ENCODE results near the gene NRSN2.
A peak's percentile ranks its signal among the peaks of the same experiment; 100 is the strongest.

The NRSN2 gene

DNA sequence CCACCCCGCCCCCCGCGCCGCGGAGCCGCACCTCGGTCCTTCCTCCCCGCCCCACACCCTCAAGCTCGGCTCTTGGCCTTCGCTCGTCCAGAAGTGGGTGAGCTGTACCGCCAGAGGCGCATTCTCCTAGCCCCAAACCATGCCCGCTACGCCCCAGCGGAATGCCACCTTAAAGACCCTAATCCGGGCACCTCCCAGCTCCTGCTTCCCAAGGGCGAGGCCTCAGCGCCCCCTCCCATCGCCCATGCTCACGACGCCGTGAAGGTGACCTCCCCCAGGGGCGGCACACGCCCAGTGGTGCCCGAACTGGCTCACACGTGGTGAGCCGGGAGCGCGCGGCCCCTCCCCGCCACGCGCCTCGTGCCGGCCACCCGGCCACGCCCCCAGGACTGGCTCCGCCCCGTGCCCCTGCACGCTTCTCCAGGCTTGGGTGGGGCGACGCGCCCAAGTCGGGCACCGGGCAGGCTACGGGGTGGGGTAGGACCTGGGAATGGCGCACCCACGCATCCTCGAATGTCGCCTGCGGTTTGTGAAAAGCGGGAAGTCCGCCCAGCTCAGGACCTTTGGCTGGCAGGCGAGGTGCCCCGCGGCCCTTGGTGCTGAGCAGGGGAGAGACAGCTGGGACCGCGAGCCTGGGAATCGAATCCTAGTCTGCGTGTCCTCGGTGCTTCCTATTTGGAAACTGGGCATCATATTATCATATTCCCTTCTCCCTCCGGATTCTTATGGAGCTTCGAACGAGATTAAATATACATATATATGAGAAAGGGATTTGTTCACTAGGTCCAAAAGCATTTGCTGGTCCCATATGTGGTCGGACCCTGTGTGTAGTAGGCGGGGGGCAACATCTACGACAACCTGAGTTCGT is 22.5 kb upstream of the NRSN2 start:
- DNase-seq (ENCODE audit: low read depth in 1 of 2, low spot score in 1 of 2): peak; percentile 88 to 90
- Histone ChIP-seq H3K27me3 (ENCODE audit: insufficient read depth, poor library complexity, severe bottlenecking) (no peaks in the 10 kb centered on the region), H3K4me3 (replicated peaks; ENCODE audit: insufficient read depth, low read length) (peak overlapping the region; percentile 78), H3K27ac (replicated peaks) (peak overlapping the region; percentile 76)
- peak; percentile 8; the same call in 1 of the 2 replicates for TF ChIP-seq SPI1 (IDR thresholded peaks at IDR 0.05; ENCODE audit: borderline replicate concordance, low read depth)
- TF ChIP-seq GABPA (IDR thresholded peaks at IDR 0.05; ENCODE audit: low read depth): no peak
- no peak for TF ChIP-seq CTCF (IDR thresholded peaks at IDR 0.05; ENCODE audit: insufficient read depth, low read length)
- peak; percentile 21 for TF ChIP-seq REST (IDR thresholded peaks at IDR 0.05; ENCODE audit: insufficient replicate concordance, low read depth)
- peak; percentile 84 for TF ChIP-seq POLR2AphosphoS5 (IDR thresholded peaks at IDR 0.05; ENCODE audit: low read depth)

GRCh38 chr20:325045-325888 is 21.6 kb upstream of the NRSN2 start, which contains the start of gene SOX12:
SOX12 (plus strand) TSS chr20:325552; CDS start chr20:325925, 373 bp downstream.
- peak; percentile 75 to 96 for DNase-seq (ENCODE audit: low read depth in 1 of 2, low spot score in 1 of 2)
- peak within 1 kb of the TSS; percentile 78 for H3K4me3 ChIP-seq (replicated peaks; ENCODE audit: insufficient read depth, low read length)
- H3K27me3 ChIP-seq (ENCODE audit: insufficient read depth, poor library complexity, severe bottlenecking): no peaks in the 10 kb centered on the region
- peak within 1 kb of the TSS; percentile 81 for H3K27ac ChIP-seq (replicated peaks)
- TF ChIP-seq CTCF (IDR thresholded peaks at IDR 0.05; ENCODE audit: insufficient read depth, low read length): no peak
- TF ChIP-seq REST (IDR thresholded peaks at IDR 0.05; ENCODE audit: insufficient replicate concordance, low read depth): no peak
- no peak for TF ChIP-seq GABPA (IDR thresholded peaks at IDR 0.05; ENCODE audit: low read depth)
- no peak for TF ChIP-seq POLR2AphosphoS5 (IDR thresholded peaks at IDR 0.05; ENCODE audit: low read depth)
- no peak for TF ChIP-seq SPI1 (IDR thresholded peaks at IDR 0.05; ENCODE audit: borderline replicate concordance, low read depth)

DNA sequence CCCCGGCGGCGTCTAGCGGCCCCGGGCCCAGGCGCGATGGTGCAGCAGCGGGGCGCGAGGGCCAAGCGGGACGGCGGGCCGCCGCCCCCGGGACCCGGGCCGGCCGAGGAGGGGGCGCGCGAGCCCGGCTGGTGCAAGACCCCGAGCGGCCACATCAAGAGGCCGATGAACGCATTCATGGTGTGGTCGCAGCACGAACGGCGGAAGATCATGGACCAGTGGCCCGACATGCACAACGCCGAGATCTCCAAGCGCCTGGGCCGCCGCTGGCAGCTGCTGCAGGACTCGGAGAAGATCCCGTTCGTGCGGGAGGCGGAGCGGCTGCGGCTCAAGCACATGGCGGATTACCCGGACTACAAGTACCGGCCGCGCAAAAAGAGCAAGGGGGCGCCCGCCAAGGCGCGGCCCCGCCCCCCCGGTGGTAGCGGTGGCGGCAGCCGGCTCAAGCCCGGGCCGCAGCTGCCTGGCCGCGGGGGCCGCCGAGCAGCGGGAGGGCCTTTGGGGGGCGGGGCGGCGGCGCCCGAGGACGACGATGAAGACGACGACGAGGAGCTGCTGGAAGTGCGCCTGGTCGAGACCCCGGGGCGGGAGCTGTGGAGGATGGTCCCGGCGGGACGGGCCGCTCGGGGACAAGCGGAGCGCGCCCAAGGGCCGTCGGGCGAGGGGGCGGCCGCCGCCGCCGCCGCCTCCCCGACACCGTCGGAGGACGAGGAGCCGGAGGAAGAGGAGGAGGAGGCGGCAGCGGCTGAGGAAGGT is 20.8 kb upstream of the NRSN2 start:
- no peaks in the 10 kb centered on the region for H3K27me3 ChIP-seq (ENCODE audit: insufficient read depth, poor library complexity, severe bottlenecking)
- DNase-seq (ENCODE audit: low read depth in 1 of 2, low spot score in 1 of 2): peak; percentile 47 to 57
- peak overlapping the region; percentile 78 for H3K4me3 ChIP-seq (replicated peaks; ENCODE audit: insufficient read depth, low read length)
- peak overlapping the region; percentile 81 for H3K27ac ChIP-seq (replicated peaks)
- TF ChIP-seq GABPA (IDR thresholded peaks at IDR 0.05; ENCODE audit: low read depth) (no peak), REST (IDR thresholded peaks at IDR 0.05; ENCODE audit: insufficient replicate concordance, low read depth) (no peak), POLR2AphosphoS5 (IDR thresholded peaks at IDR 0.05; ENCODE audit: low read depth) (peak; percentile 42; the same call in 1 of the 2 replicates)
